Neural progenitor cell (in vitro differentiated cells): Measurements from ENCODE around the gene ANKLE1.

Source experiments
- CTCF ChIP-seq: fragments of 200-600 bp; sonication (generic); IDR thresholded peaks from 2 replicates; pipeline ENCODE4 v1.5.1; 2017; ENCODE audit warnings: antibody characterized with exemption, mild to moderate bottlenecking
- EZH2 ChIP-seq: fragments of 200-600 bp; sonication (generic); IDR thresholded peaks from 2 replicates; pipeline ENCODE4 v1.6.1; 2017; ENCODE audit warnings: antibody characterized with exemption, mild to moderate bottlenecking, moderate library complexity
- EZH2phosphoT487 ChIP-seq: fragments of 200-600 bp; sonication (generic); IDR thresholded peaks from 2 replicates; pipeline ENCODE4 v1.6.1; 2017; ENCODE audit warnings: antibody characterized with exemption

- no peak for TF ChIP-seq CTCF
- no peak for TF ChIP-seq EZH2
- TF ChIP-seq EZH2phosphoT487 = no peak
These were observed 47.9 kb downstream of the ANKLE1 start for GRCh38 chr19:17329366-17330261.
